OCI-LY3 (cell line): ENCODE results near the gene KCND2.
A peak's percentile ranks its signal among the peaks of the same experiment; 100 is the strongest.

Experiments
- H2AFZ ChIP-seq: fragments of 200-600, 300-600 bp; shearing (Covaris generic); 2 replicates; pipeline ENCODE4 v1.6.0; 2014; ENCODE audit warnings: antibody characterized with exemption, low read depth, low read length
- H3K27ac ChIP-seq: fragments of 200-600, 300-600 bp; sonication (generic); 2 replicates; pipeline ENCODE4 v1.5.1; 2014; ENCODE audit warnings: mild to moderate bottlenecking, low read length, moderate library complexity, mixed read lengths
- H3K27me3 ChIP-seq: fragments of 200-600, 300-600 bp; sonication (generic); 2 replicates; pipeline ENCODE4 v1.6.1; 2014; ENCODE audit warnings: low read depth, low read length, mixed read lengths
- H3K36me3 ChIP-seq: fragments of 200-600, 300-600 bp; sonication (generic); replicated peaks from 2 replicates; pipeline ENCODE3; 2014; ENCODE audit warnings: low read depth, low read length, mixed read lengths
- H3K4me1 ChIP-seq: fragments of 300-600, 200-600 bp; sonication (generic); 2 replicates; pipeline ENCODE4 v1.6.1; 2014; ENCODE audit warnings: low read length, mixed read lengths
- H3K4me2 ChIP-seq: fragments of 200-600, 300-600 bp; sonication (generic); 2 replicates; pipeline ENCODE4 v1.6.1; 2014; ENCODE audit warnings: low read length, mixed read lengths
- H3K4me3 ChIP-seq: fragments of 300-600, 200-600 bp; sonication (generic); 2 replicates; pipeline ENCODE4 v1.5.1; 2014; ENCODE audit warnings: antibody characterized with exemption, mild to moderate bottlenecking, low read length, moderate library complexity
- H3K79me2 ChIP-seq: fragments of 300-600, 200-600 bp; shearing (Covaris generic); 2 replicates; pipeline ENCODE4 v1.6.1; 2014; ENCODE audit warnings: mild to moderate bottlenecking, low read length, mixed read lengths
- H3K9ac ChIP-seq: fragments of 300-600, 200-600 bp; shearing (Covaris generic); 2 replicates; pipeline ENCODE4 v1.6.0; 2014; ENCODE audit warnings: mild to moderate bottlenecking, low read length, moderate library complexity
- H3K9me3 ChIP-seq: fragments of 200-600, 300-600 bp; shearing (Covaris generic); 2 replicates; pipeline ENCODE4 v1.6.1; 2014; ENCODE audit warnings: low read length, mixed read lengths; ENCODE audit not compliant: insufficient read depth
- H4K20me1 ChIP-seq: fragments of 200-600, 300-600 bp; sonication (generic); 2 replicates; pipeline ENCODE4 v1.6.1; 2016; ENCODE audit warnings: low read length, mixed read lengths; ENCODE audit not compliant: insufficient read depth
- CTCF ChIP-seq: fragments of 200-600, 300-600 bp; sonication (generic); IDR thresholded peaks from 2 replicates; pipeline ENCODE4 v1.5.1; 2014; ENCODE audit warnings: antibody characterized with exemption, low read length, low read depth
- EZH2phosphoT487 ChIP-seq: fragments of 200-600 bp; shearing (Covaris generic); IDR thresholded peaks from 2 replicates; pipeline ENCODE4 v1.6.1; 2018; ENCODE audit warnings: antibody characterized with exemption, mixed run types, low read depth

The KCND2 gene

GRCh38 chr7:120677535-120677934 is 404.6 kb downstream of the KCND2 start:
- H3K4me2 ChIP-seq: no peak overlapping the region

GRCh38 chr7:120680985-120681384 is 408.0 kb downstream of the KCND2 start:
- Histone ChIP-seq H3K4me2 (peak overlapping the region; percentile 24; the same call in 1 of the 2 replicates), H3K79me2 (no peaks in the 10 kb centered on the region), H3K4me3 (no peak overlapping the region), H2AFZ (no peak overlapping the region), H3K4me1 (peaks cover 10% of the 10 kb centered on the region), H3K9me3 (no peaks in the 10 kb centered on the region), H3K36me3 (no peaks in the 10 kb centered on the region), H3K9ac (no peak overlapping the region), H4K20me1 (no peaks in the 10 kb centered on the region), H3K27ac (no peak overlapping the region), H3K27me3 (no peaks in the 10 kb centered on the region)
- TF ChIP-seq CTCF (no peak), EZH2phosphoT487 (no peak)

More at GRCh38 chr7:120677535-120677934, 404.6 kb downstream of the KCND2 start:
- Histone ChIP-seq H3K9ac (no peak overlapping the region), H3K36me3 (no peaks in the 10 kb centered on the region), H3K79me2 (no peaks in the 10 kb centered on the region), H3K4me1 (peaks cover 10% of the 10 kb centered on the region), H3K27me3 (no peaks in the 10 kb centered on the region), H2AFZ (no peak overlapping the region), H3K9me3 (no peaks in the 10 kb centered on the region), H3K4me3 (no peak overlapping the region), H4K20me1 (no peaks in the 10 kb centered on the region), H3K27ac (no peak overlapping the region)
- TF ChIP-seq EZH2phosphoT487 (no peak), CTCF (no peak)

GRCh38 chr7:120684463-120684862 is 411.5 kb downstream of the KCND2 start:
- Histone ChIP-seq H3K4me3 (no peak overlapping the region), H3K9me3 (no peaks in the 10 kb centered on the region), H4K20me1 (no peaks in the 10 kb centered on the region), H3K4me1 (peaks cover 10% of the 10 kb centered on the region), H3K79me2 (no peaks in the 10 kb centered on the region), H3K9ac (no peak overlapping the region), H3K27ac (no peak overlapping the region), H2AFZ (no peak overlapping the region), H3K27me3 (no peaks in the 10 kb centered on the region), H3K36me3 (no peaks in the 10 kb centered on the region), H3K4me2 (no peak overlapping the region)
- TF ChIP-seq EZH2phosphoT487 (no peak), CTCF (no peak)

- no peak overlapping the region for H3K4me3 ChIP-seq
- H3K36me3 ChIP-seq: no peaks in the 10 kb centered on the region
- H3K9me3 ChIP-seq: no peaks in the 10 kb centered on the region
- no peaks in the 10 kb centered on the region for H3K79me2 ChIP-seq
- no peaks in the 10 kb centered on the region for H3K4me1 ChIP-seq
- no peaks in the 10 kb centered on the region for H4K20me1 ChIP-seq
- H2AFZ ChIP-seq: no peak overlapping the region
- TF ChIP-seq CTCF (no peak), EZH2phosphoT487 (no peak)
- no peak overlapping the region for H3K9ac ChIP-seq
- no peak overlapping the region for H3K4me2 ChIP-seq
- no peaks in the 10 kb centered on the region for H3K27me3 ChIP-seq
- no peak overlapping the region for H3K27ac ChIP-seq
Measured at GRCh38 chr7:120691915-120692314, 418.9 kb downstream of the KCND2 start.
